Measurements from ENCODE around the gene TNNC2.

The TNNC2 gene

GRCh38 chr20:45827712-45828111 lies 600 bp upstream of the TNNC2 start:
- Histone ChIP-seq H3F3A (ENCODE audit: insufficient read depth) (no peaks in the 10 kb centered on the region), H3K36me3 (ENCODE audit: low read length) (no peaks in the 10 kb centered on the region), H3K9ac (ENCODE audit: low read length) (no peak overlapping the region), H2AFZ (ENCODE audit: low read depth, low read length, severe bottlenecking) (no peak overlapping the region), H4K20me1 (ENCODE audit: low read depth, low read length) (no peaks in the 10 kb centered on the region), H3K79me2 (ENCODE audit: insufficient read depth, low read length) (no peaks in the 10 kb centered on the region), H3K27me3 (ENCODE audit: low read length) (no peaks in the 10 kb centered on the region), H3K9me2 (replicated peaks; ENCODE audit: insufficient read depth, low read length) (no peaks in the 10 kb centered on the region), H3K27ac (ENCODE audit: low read depth, low read length) (no peak overlapping the region), H3K4me3 (ENCODE audit: insufficient read depth, low read length, poor library complexity, severe bottlenecking) (no peak overlapping the region), H3K4me2 (ENCODE audit: low read depth, low read length, poor library complexity, severe bottlenecking) (no peak overlapping the region), H3K9me3 (ENCODE audit: insufficient read depth, low read length) (no peaks in the 10 kb centered on the region)
- TF ChIP-seq EZH2phosphoT487 (conservative IDR thresholded peaks at IDR 0.05; ENCODE audit: low read length): no peak
- TF ChIP-seq CTCF (IDR thresholded peaks at IDR 0.05; ENCODE audit: insufficient read depth, low read length, poor library complexity, severe bottlenecking): no peak

GRCh38 chr20:45826381-45827019 lies 612 bp downstream of the TNNC2 start:
- no peak overlapping the region for H3K9ac ChIP-seq (ENCODE audit: low read length)
- no peak overlapping the region for H3K4me3 ChIP-seq (ENCODE audit: insufficient read depth, low read length, poor library complexity, severe bottlenecking)
- no peak overlapping the region for H3K27ac ChIP-seq (ENCODE audit: low read depth, low read length)
- H3K27me3 ChIP-seq (ENCODE audit: low read length): no peaks in the 10 kb centered on the region
- H3K9me2 ChIP-seq (replicated peaks; ENCODE audit: insufficient read depth, low read length): no peaks in the 10 kb centered on the region
- TF ChIP-seq CTCF (IDR thresholded peaks at IDR 0.05; ENCODE audit: insufficient read depth, low read length, poor library complexity, severe bottlenecking) (no peak), EZH2phosphoT487 (conservative IDR thresholded peaks at IDR 0.05; ENCODE audit: low read length) (no peak)
- no peaks in the 10 kb centered on the region for H3F3A ChIP-seq (ENCODE audit: insufficient read depth)
- no peaks in the 10 kb centered on the region for H4K20me1 ChIP-seq (ENCODE audit: low read depth, low read length)
- no peak overlapping the region for H2AFZ ChIP-seq (ENCODE audit: low read depth, low read length, severe bottlenecking)
- H3K9me3 ChIP-seq (ENCODE audit: insufficient read depth, low read length): no peaks in the 10 kb centered on the region
- H3K79me2 ChIP-seq (ENCODE audit: insufficient read depth, low read length): no peaks in the 10 kb centered on the region
- H3K4me2 ChIP-seq (ENCODE audit: low read depth, low read length, poor library complexity, severe bottlenecking): no peak overlapping the region
- H3K36me3 ChIP-seq (ENCODE audit: low read length): no peaks in the 10 kb centered on the region

GRCh38 chr20:45823949-45824835 lies 2.9 kb downstream of the TNNC2 start:
- H3K9me2 ChIP-seq (replicated peaks; ENCODE audit: insufficient read depth, low read length): no peaks in the 10 kb centered on the region
- no peaks in the 10 kb centered on the region for H3F3A ChIP-seq (ENCODE audit: insufficient read depth)
- H3K79me2 ChIP-seq (ENCODE audit: insufficient read depth, low read length): no peaks in the 10 kb centered on the region
- H3K4me3 ChIP-seq (ENCODE audit: insufficient read depth, low read length, poor library complexity, severe bottlenecking): no peak overlapping the region
- no peak overlapping the region for H3K4me2 ChIP-seq (ENCODE audit: low read depth, low read length, poor library complexity, severe bottlenecking)
- H4K20me1 ChIP-seq (ENCODE audit: low read depth, low read length): no peaks in the 10 kb centered on the region
- no peak overlapping the region for H3K27ac ChIP-seq (ENCODE audit: low read depth, low read length)
- H3K36me3 ChIP-seq (ENCODE audit: low read length): no peaks in the 10 kb centered on the region
- no peak overlapping the region for H2AFZ ChIP-seq (ENCODE audit: low read depth, low read length, severe bottlenecking)
- no peaks in the 10 kb centered on the region for H3K9me3 ChIP-seq (ENCODE audit: insufficient read depth, low read length)
- TF ChIP-seq EZH2phosphoT487 (conservative IDR thresholded peaks at IDR 0.05; ENCODE audit: low read length) (no peak), CTCF (IDR thresholded peaks at IDR 0.05; ENCODE audit: insufficient read depth, low read length, poor library complexity, severe bottlenecking) (peak; percentile 11)
- no peaks in the 10 kb centered on the region for H3K27me3 ChIP-seq (ENCODE audit: low read length)
- H3K9ac ChIP-seq (ENCODE audit: low read length): no peak overlapping the region

All from SU-DHL-6 (cell line).